Liver (tissue), 9 donors: Measurements from ENCODE around the gene VWA5B2. TPM values are rescaled to one million over a fixed set of nuclear protein-coding genes. Genes with fewer than 3 reads are reported as not detected.

Experiments
- DNase-seq: peaks from one replicate; pipeline ENCODE4 v3.0.0-alpha.2; 2017; ENCODE audit warnings: low spot score
- H3K27ac ChIP-seq, 2 donors: one replicate each; pipeline ENCODE4 v1.7.0; 2013; ENCODE audit warnings: inconsistent platforms in 2 of 2, low read length in 2 of 2, control low read depth in 1 of 2, low read depth in 1 of 2, mild to moderate bottlenecking in 1 of 2
- H3K27me3 ChIP-seq, 4 donors: one replicate each; pipeline versions ENCODE4 v1.6.1 to v1.7.0; 2013; ENCODE audit warnings: low read length in 3 of 4, inconsistent platforms in 1 of 4, mild to moderate bottlenecking in 1 of 4, moderate library complexity in 1 of 4; ENCODE audit not compliant: control insufficient read depth in 4 of 4, insufficient read depth in 4 of 4
- H3K36me3 ChIP-seq, 4 donors: one replicate each; pipeline versions ENCODE4 v1.6.1 to v1.7.0; 2013; ENCODE audit warnings: low read length in 3 of 4, mild to moderate bottlenecking in 3 of 4, low read depth in 1 of 4, moderate library complexity in 1 of 4; ENCODE audit not compliant: control insufficient read depth in 4 of 4, insufficient read depth in 3 of 4
- H3K4me1 ChIP-seq, 4 donors: one replicate each; pipeline versions ENCODE4 v1.6.1 to v1.7.0; 2013; ENCODE audit warnings: low read length in 3 of 4, mild to moderate bottlenecking in 3 of 4, moderate library complexity in 1 of 4; ENCODE audit not compliant: control insufficient read depth in 4 of 4, insufficient read depth in 4 of 4
- H3K4me3 ChIP-seq, 3 donors: one replicate each; pipeline versions ENCODE4 v1.6.1 to v1.7.0; 2013; ENCODE audit warnings: low read length in 3 of 3, control low read depth in 1 of 3, low read depth in 1 of 3, mild to moderate bottlenecking in 1 of 3
- H3K9ac ChIP-seq, 2 donors: one replicate each; pipeline ENCODE4 v1.7.0; 2013; ENCODE audit warnings: low read length in 2 of 2, mild to moderate bottlenecking in 2 of 2, moderate library complexity in 2 of 2, control low read depth in 1 of 2, low read depth in 1 of 2
- H3K9me3 ChIP-seq, 4 donors: one replicate each; pipeline versions ENCODE4 v1.6.1 to v1.7.0; 2013; ENCODE audit warnings: low read length in 3 of 4; ENCODE audit not compliant: control insufficient read depth in 4 of 4
- CTCF ChIP-seq: fragments of 150-350 bp; IDR thresholded peaks from 2 replicates; pipeline ENCODE4 v1.5.1; 2017; ENCODE audit warnings: improper control_type of control experiment, low read depth, low read length; ENCODE audit not compliant: missing input control
- EGR1 ChIP-seq, 2 donors: IDR thresholded peaks; 2 replicates each; pipeline ENCODE4 v1.6.1; 2016 to 2018; ENCODE audit warnings: antibody characterized with exemption in 2 of 2, low read depth in 2 of 2
- FOXA1 ChIP-seq: IDR thresholded peaks from 2 replicates; pipeline ENCODE4 v1.6.1; 2016; ENCODE audit warnings: antibody characterized with exemption
- FOXA2 ChIP-seq: IDR thresholded peaks from 2 replicates; pipeline ENCODE4 v1.6.1; 2016; ENCODE audit warnings: antibody characterized with exemption
- MAX ChIP-seq: IDR thresholded peaks from 2 replicates; pipeline ENCODE4 v1.6.1; 2016; ENCODE audit warnings: antibody characterized with exemption
- NR2F2 ChIP-seq: IDR thresholded peaks from 2 replicates; pipeline ENCODE4 v1.6.1; 2016; ENCODE audit warnings: antibody characterized with exemption
- RAD21 ChIP-seq, 2 donors: IDR thresholded peaks; 2 replicates each; pipeline ENCODE4 v1.6.1; 2016; ENCODE audit warnings: antibody characterized with exemption in 2 of 2, mild to moderate bottlenecking in 2 of 2
- REST ChIP-seq: IDR thresholded peaks from 2 replicates; pipeline ENCODE4 v1.6.1; 2016; ENCODE audit warnings: antibody characterized with exemption, mild to moderate bottlenecking
- RXRA ChIP-seq, 2 donors: IDR thresholded peaks; 2 replicates each; pipeline ENCODE4 v1.6.1; 2017 to 2018; ENCODE audit warnings: antibody characterized with exemption in 2 of 2, mild to moderate bottlenecking in 1 of 2
- SP1 ChIP-seq: IDR thresholded peaks from 2 replicates; pipeline ENCODE4 v1.6.1; 2018; ENCODE audit warnings: antibody characterized with exemption, mild to moderate bottlenecking
- YY1 ChIP-seq: IDR thresholded peaks from 2 replicates; pipeline ENCODE4 v1.6.1; 2016; ENCODE audit warnings: antibody characterized with exemption, mild to moderate bottlenecking
- WGBS: extraction: QIAGEN DNeasy Blood & Tissue Kit; methylation state at CpG from one replicate; pipeline ENCODE4 v1.1.7; 2013; 5-methylcytosine and 5-hydroxymethylcytosine counted together
- polyA plus RNA-seq, 2 donors: library from polyadenylated mRNA; stranded (reverse) in 1 of 2; unstranded in 1 of 2; fragments of 200-250 nt in 1 of 2; fragments of >200 nt in 1 of 2; fragmentation: Nextera tagmentation in 1 of 2; extraction: Ambion mirVana in 1 of 2; gene quantifications; one replicate each; pipeline versions ENCODE4 v1.2.1 to v1.2.3, GENCODE V29; 2013 to 2015
- total RNA-seq, 2 donors: library from RNA; depleted of rRNA; stranded (reverse); fragments of >200 nt; gene quantifications; one replicate each; pipeline ENCODE4 v1.2.3, GENCODE V29; 2014
- donor health status: healthy.
- donor health status: healthy.
- donor health status: healthy.
- donor health status: healthy.
- donor health status: healthy.

VWA5B2 gene
- total and polyA plus RNA-seq, 4 donors = under 0.01 to 0.14 (median 0.08) TPM; not detected in 1

GRCh38 chr3:184228376-184229137 is 828 bp upstream of the VWA5B2 start:
- Histone ChIP-seq H3K9me3 (no peaks in the 10 kb centered on the region), H3K27ac (no peak overlapping the region), H3K4me1 (peaks cover 12 to 22% (median 15%) of the 10 kb centered on the region in 4 donors), H3K27me3 (peaks cover 0 to 7% (median 5%) of the 10 kb centered on the region in 4 donors), H3K9ac (no peak overlapping the region), H3K4me3 (no peak overlapping the region), H3K36me3 (no peaks in the 10 kb centered on the region)
- 54% methylated on average over 12 of the region's 12 CpGs for WGBS
- TF ChIP-seq CTCF = no peak
- no peak for TF ChIP-seq NR2F2
- no peak for TF ChIP-seq FOXA1
- TF ChIP-seq FOXA2 = no peak
- no peak for TF ChIP-seq EGR1 (IDR thresholded peaks at IDR 0.05; ENCODE audit: low read depth in 2 of 2)
- TF ChIP-seq RAD21 (IDR thresholded peaks at IDR 0.05) = no peak
- no peak for DNase-seq

GRCh38 chr3:184230081-184230602 is 757 bp downstream of the VWA5B2 start:
- 1% methylated on average over 61 of the region's 61 CpGs for WGBS
- no peak overlapping the region for H3K27ac ChIP-seq
- peaks cover 0 to 7% (median 5%) of the 10 kb centered on the region in 4 donors for H3K27me3 ChIP-seq
- H3K4me1 ChIP-seq = peaks cover 12 to 22% (median 15%) of the 10 kb centered on the region in 4 donors
- no peak for TF ChIP-seq RAD21 (IDR thresholded peaks at IDR 0.05)
- TF ChIP-seq YY1 = no peak
- no peak for TF ChIP-seq MAX
- TF ChIP-seq RXRA (IDR thresholded peaks at IDR 0.05) = no peak
- no peak for TF ChIP-seq SP1
- no peak for TF ChIP-seq REST
- H3K36me3 ChIP-seq = no peaks in the 10 kb centered on the region
- no peak overlapping the region for H3K9ac ChIP-seq
- no peaks in the 10 kb centered on the region for H3K9me3 ChIP-seq
- peak; percentile 46 for DNase-seq
- H3K4me3 ChIP-seq = peak overlapping the region in 1 of 3 donors; percentile 46
